ENCODE results near the gene COPB1. TPM values are rescaled to one million over a fixed set of nuclear protein-coding genes. Genes with fewer than 3 reads are reported as not detected.

COPB1 gene
- total and polyA plus RNA-seq, 2 of the 8 experiments (the other 6 are each of a cell fraction or from before 2014, with no cell fraction given), result 28.7 to 72.1 TPM

DNA sequence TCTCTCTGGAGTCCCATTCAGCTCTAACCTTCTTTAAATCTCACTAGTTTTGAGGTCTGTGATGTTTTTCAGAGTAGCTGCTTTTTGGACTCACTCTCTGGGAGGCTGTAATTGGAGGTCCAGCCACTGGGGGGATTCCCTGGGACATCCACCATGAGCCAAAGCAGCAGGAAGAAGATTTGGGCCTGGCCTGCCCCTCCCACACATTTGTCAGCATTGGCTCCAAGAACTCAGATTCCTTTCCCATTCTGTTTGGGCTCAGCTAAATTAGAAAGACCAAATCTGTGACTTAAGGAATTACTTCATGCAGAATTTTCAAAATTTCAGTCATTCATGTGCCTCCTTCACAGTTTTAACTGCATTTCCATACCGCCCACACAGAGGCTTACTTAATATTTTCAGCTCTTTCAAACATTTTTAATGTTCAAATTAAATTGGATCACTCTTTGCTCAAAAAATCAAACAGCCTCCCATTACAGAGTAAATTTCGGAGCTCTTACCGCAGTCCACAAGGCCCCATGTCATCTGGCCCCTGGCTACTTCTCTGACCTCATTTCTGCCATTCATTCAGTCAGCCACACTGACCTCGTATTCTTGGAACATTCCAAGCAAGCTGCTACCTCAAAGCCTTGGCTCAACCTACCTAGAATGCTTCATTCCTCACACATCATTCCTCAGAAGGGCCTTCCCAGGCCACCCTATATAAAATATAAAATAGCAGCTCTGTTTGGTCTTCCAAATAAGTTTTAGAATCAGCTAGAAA is 86.1 kb downstream of the COPB1 start:
- Histone ChIP-seq H4K20me1 (replicated peaks in 1 of 2; ENCODE audit: control insufficient read depth in 1 of 2, insufficient read depth in 2 of 2, low read length in 2 of 2) (no peaks in the 10 kb centered on the region), H2BK12ac (ENCODE audit: low read depth, low read length) (no peak overlapping the region), H3K56ac (replicated peaks; ENCODE audit: insufficient read length, low read depth, low read length) (no peak overlapping the region), H2AK5ac (ENCODE audit: low read depth, low read length) (no peak overlapping the region), H3K27me3 (replicated peaks in 1 of 4; ENCODE audit: control insufficient read depth in 3 of 4, extremely low read depth in 1 of 4, insufficient read depth in 3 of 4, low read length in 3 of 4) (no peaks in the 10 kb centered on the region), H3K36me3 (ENCODE audit: control insufficient read depth in 2 of 4, insufficient read depth in 4 of 4, low read length in 3 of 4) (no peaks in the 10 kb centered on the region), H3K4me3 (ENCODE audit: extremely low read depth in 1 of 4, insufficient read depth in 2 of 4, low read depth in 3 of 4, low read length in 4 of 4) (no peak overlapping the region), H4K8ac (ENCODE audit: extremely low read depth, insufficient read depth, low read length) (no peak overlapping the region), H3K4me1 (replicated peaks in 1 of 4; ENCODE audit: control insufficient read depth in 3 of 4, insufficient read depth in 4 of 4, low read length in 3 of 4) (peaks cover 0 to 21% (median 5%) of the 10 kb centered on the region in 4 experiments; a peak in 3 of 7 replicates), H3K4ac (replicated peaks; ENCODE audit: insufficient read length, low read depth, low read length) (no peak overlapping the region), H4K91ac (replicated peaks; ENCODE audit: insufficient read length, low read length) (no peak overlapping the region), H3K23me2 (ENCODE audit: low read depth, low read length) (no peaks in the 10 kb centered on the region; the same call in 1 of the 2 replicates), H3K23ac (ENCODE audit: insufficient read length) (no peak overlapping the region), H4K5ac (ENCODE audit: insufficient read length, low read depth, low read length) (no peak overlapping the region), H2BK20ac (ENCODE audit: low read length) (no peak overlapping the region), H3K4me2 (ENCODE audit: insufficient read depth in 1 of 2, low read depth in 2 of 2, low read length in 2 of 2) (no peak overlapping the region), H2BK120ac (replicated peaks; ENCODE audit: low read depth, low read length) (peak overlapping the region; percentile 44), H3K9me3 (ENCODE audit: insufficient read depth in 2 of 2, low read depth in 1 of 2, low read length in 1 of 2) (no peaks in the 10 kb centered on the region), H3K27ac (ENCODE audit: low read depth, low read length) (no peak overlapping the region), H2AFZ (ENCODE audit: low read length) (no peak overlapping the region), H2BK15ac (ENCODE audit: low read length) (no peak overlapping the region), H3K79me2 (ENCODE audit: control insufficient read depth in 1 of 2, insufficient read depth in 2 of 2, low read length in 2 of 2) (no peaks in the 10 kb centered on the region), H3K18ac (ENCODE audit: extremely low read depth, low read length) (0 out of 2 replicates have a peak overlapping the region, but pooled peaks have one; percentile 9), H3K14ac (ENCODE audit: insufficient read length) (no peak overlapping the region), H2BK5ac (ENCODE audit: low read depth, low read length) (0 out of 2 replicates have a peak overlapping the region, but pooled peaks have one; percentile 19), H3K79me1 (ENCODE audit: low read depth, low read length) (no peaks in the 10 kb centered on the region), H3K9ac (replicated peaks in 1 of 4; ENCODE audit: extremely low read depth in 1 of 4, low read depth in 3 of 4, low read length in 3 of 4) (no peak overlapping the region)
- WGBS, 2 experiments (ENCODE audit: extremely low coverage in 1 of 2, insufficient coverage in 1 of 2, insufficient read length in 1 of 2, insufficient replicate concordance in 2 of 2, low coverage in 1 of 2, low lambda C conversion rate in 2 of 2, missing lambda C conversion rate in 1 of 2), result 83% methylated on average over 4 of the region's 4 CpGs; no CpG with 5 or more reads in 1 of the 2 experiments
- FAIRE-seq, result peak; percentile 88
- POLR2A ChIA-PET (ENCODE audit: partially characterized antibody), result interaction anchor here (0.8 to 2.4 kb wide), 12 partner anchors 9 to 151 kb away, joined by 3 to 10 read pairs (median 4); no protein-coding TSS in a partner anchor
- CTCF ChIA-PET (ENCODE audit: partially characterized antibody), result interaction anchor here (0.6 to 13.7 kb wide), 43 partner anchors 9 to 298 kb away, joined by 3 to 312 read pairs (median 5); partner anchors contain the start of gene RRAS2
- peak; percentile 43 to 70 for DNase-seq (ENCODE audit: low read depth in 1 of 2, low spot score in 2 of 2)
- TF ChIP-seq RAD21 (IDR thresholded peaks at IDR 0.05 in 1 of 2, conservative IDR thresholded peaks at IDR 0.05 in 1 of 2; ENCODE audit: low read depth in 2 of 2, low read length in 2 of 2), result peak; percentile 46 to 68
- no peak for TF ChIP-seq JUND (IDR thresholded peaks at IDR 0.05; ENCODE audit: low read length)
- TF ChIP-seq NRF1 (IDR thresholded peaks at IDR 0.05; ENCODE audit: low read depth, low read length), result no peak
- no peak for TF ChIP-seq SP4 (IDR thresholded peaks at IDR 0.05; ENCODE audit: low read length)
- peak; percentile 55 to 75 (median 64) for TF ChIP-seq CTCF (IDR thresholded peaks at IDR 0.05; ENCODE audit: control extremely low read depth in 1 of 3, insufficient read depth in 1 of 3, low read depth in 1 of 3, low read length in 3 of 3)
- TF ChIP-seq BCL11A (IDR thresholded peaks at IDR 0.05; ENCODE audit: low read depth in 2 of 2, low read length in 2 of 2), result no peak
- peak; percentile 32; the same call in 1 of the 2 replicates for TF ChIP-seq YY1 (IDR thresholded peaks at IDR 0.05; ENCODE audit: low read depth, low read length)
- no peak for TF ChIP-seq POLR2AphosphoS5 (IDR thresholded peaks at IDR 0.05; ENCODE audit: low read depth, low read length)

Data from H1 (cell line).